Spleen (tissue), 7 donors: ENCODE measurements around the gene GGN.

Source experiments
- CTCF ChIP-seq, 11 experiments: fragments of 200-600 bp in 7 of 11; fragments of 450-650 bp in 4 of 11; sonication (generic) in 4 of 11; IDR thresholded peaks in 8 of 11; conservative IDR thresholded peaks in 3 of 11; 1 replicate in 7 of 11; 2 replicates in 4 of 11; pipeline versions ENCODE4 v1.4.0 to v1.8.0; 2016 to 2021; ENCODE audit warnings: antibody characterized with exemption in 11 of 11, inconsistent platforms in 4 of 11, mild to moderate bottlenecking in 1 of 11
- POLR2A ChIP-seq, 3 donors: fragments of 450-650 bp; IDR thresholded peaks; one replicate each; pipeline ENCODE4 v1.5.1; 2017; ENCODE audit warnings: antibody characterized with exemption in 3 of 3, mild to moderate bottlenecking in 1 of 3
- POLR2AphosphoS5 ChIP-seq, 3 donors: sonication (generic); formaldehyde crosslinking; IDR thresholded peaks; one replicate each; pipeline ENCODE4 v1.5.1; 2017; ENCODE audit warnings: antibody characterized with exemption in 3 of 3
- donor health status: DM: no; HTN: no; CAD: no; lungs with moderate emphysema.
- donor health status: DM: no; HTN: no; CAD: no.
- donor health status: DM: no; HTN: no; CAD: no.

- no peak for TF ChIP-seq CTCF (IDR thresholded peaks at IDR 0.05 in 8 of 11, conservative IDR thresholded peaks at IDR 0.05 in 3 of 11)
- TF ChIP-seq POLR2AphosphoS5 (IDR thresholded peaks at IDR 0.05): no peak
- TF ChIP-seq POLR2A (IDR thresholded peaks at IDR 0.05): no peak
Measured at GRCh38 chr19:38346837-38347236, 41.0 kb downstream of the GGN start.
